AG04449 (cell line): ENCODE data around the gene LIMK2.
"Not testable (repeated sequence)": the region's sequence is repeated elsewhere in the genome, so short reads cannot be mapped to it uniquely, and the experiment has no call there.

Experiments used
- CTCF ChIA-PET: fragments of 350-600 bp; formaldehyde crosslinking; extraction: SDS; loops from one replicate; lab custom pipeline; 2021; ENCODE audit warnings: antibody characterized with exemption; lab: Yijun Ruan, JAX
- POLR2A ChIA-PET: fragments of 400-600, 350-600 bp; formaldehyde crosslinking; extraction: SDS; loops from one replicate; lab custom pipeline; 2020; ENCODE audit warnings: antibody characterized with exemption, inconsistent platforms; lab: Yijun Ruan, JAX
- DNase-seq: peaks from one replicate; pipeline ENCODE4 v3.0.0-alpha.2; 2010; ENCODE audit warnings: low read depth, low spot score
- H3K4me3 ChIP-seq: 2 replicates; pipeline ENCODE4 v1.5.1; 2011; ENCODE audit warnings: low read depth, mild to moderate bottlenecking, control low read depth, low read length
- TF ChIP-seq, protein P1 (sequence below): IDR thresholded peaks from one replicate; pipeline ENCODE4 v1.5.1; 2011; ENCODE audit warnings: mild to moderate bottlenecking, moderate library complexity, low read length, control low read depth, inconsistent platforms; ENCODE audit not compliant: insufficient read depth; ENCODE audit errors: missing control alignments

Gene LIMK2

DNA sequence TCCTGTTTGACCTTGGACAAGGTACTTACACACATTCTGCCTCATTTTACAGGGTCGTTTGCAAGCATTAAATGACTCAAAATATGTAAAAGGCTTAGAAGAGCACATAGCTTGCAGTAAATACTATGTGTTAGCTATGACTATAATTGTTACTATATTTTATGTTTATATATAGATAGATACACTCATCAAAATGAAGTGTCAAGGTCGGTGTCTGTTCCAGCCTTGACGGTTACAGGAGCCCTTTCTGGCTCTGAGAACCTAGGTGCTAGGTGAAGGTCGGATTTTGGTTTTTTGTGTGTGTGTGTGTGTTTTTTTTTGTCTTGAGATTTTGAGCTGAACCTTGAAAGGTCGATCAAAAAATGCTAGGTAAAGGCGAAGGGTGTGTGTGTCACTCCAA lies 24.5 kb upstream of the LIMK2 start:
- ChIA-PET CTCF (interaction anchor here (1.2 to 9.8 kb wide), 4 partner anchors 8 to 85 kb away, joined by 3 to 79 read pairs (median 6); partner anchors contain the start of gene LIMK2), POLR2A (no interaction called here)
- H3K4me3 ChIP-seq: no peak overlapping the region
- TF ChIP-seq, protein P1, sequence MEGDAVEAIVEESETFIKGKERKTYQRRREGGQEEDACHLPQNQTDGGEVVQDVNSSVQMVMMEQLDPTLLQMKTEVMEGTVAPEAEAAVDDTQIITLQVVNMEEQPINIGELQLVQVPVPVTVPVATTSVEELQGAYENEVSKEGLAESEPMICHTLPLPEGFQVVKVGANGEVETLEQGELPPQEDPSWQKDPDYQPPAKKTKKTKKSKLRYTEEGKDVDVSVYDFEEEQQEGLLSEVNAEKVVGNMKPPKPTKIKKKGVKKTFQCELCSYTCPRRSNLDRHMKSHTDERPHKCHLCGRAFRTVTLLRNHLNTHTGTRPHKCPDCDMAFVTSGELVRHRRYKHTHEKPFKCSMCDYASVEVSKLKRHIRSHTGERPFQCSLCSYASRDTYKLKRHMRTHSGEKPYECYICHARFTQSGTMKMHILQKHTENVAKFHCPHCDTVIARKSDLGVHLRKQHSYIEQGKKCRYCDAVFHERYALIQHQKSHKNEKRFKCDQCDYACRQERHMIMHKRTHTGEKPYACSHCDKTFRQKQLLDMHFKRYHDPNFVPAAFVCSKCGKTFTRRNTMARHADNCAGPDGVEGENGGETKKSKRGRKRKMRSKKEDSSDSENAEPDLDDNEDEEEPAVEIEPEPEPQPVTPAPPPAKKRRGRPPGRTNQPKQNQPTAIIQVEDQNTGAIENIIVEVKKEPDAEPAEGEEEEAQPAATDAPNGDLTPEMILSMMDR: no peak
- DNase-seq: no peak

DNA sequence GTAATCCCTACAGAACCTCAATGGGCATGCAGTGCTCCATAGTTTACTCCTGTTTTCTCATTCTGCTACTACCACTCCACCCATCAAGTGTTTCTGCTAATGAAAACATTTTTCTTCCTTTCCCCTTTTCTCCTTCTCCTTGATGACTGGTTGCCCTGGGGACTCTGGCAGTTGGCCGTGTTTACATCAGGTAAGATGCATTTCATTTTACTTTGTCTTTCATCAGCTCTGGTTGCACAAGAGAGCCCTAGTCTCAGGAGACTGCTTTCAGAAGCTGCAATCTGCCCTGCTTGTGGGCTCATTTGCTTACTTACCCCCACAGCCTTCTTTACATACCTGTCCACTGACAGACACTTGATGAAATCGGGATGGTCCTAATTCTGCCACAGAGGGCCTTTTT lies 19.6 kb upstream of the LIMK2 start:
- ChIA-PET POLR2A (no interaction called here), CTCF (interaction anchor here (0.7 to 9.8 kb wide), 6 partner anchors 10 to 85 kb away, joined by 3 to 79 read pairs (median 4); partner anchors contain the start of genes LIMK2 and SELENOM)
- no peak overlapping the region for H3K4me3 ChIP-seq
- DNase-seq: peak; percentile 28
- TF ChIP-seq, protein P1: no peak

DNA sequence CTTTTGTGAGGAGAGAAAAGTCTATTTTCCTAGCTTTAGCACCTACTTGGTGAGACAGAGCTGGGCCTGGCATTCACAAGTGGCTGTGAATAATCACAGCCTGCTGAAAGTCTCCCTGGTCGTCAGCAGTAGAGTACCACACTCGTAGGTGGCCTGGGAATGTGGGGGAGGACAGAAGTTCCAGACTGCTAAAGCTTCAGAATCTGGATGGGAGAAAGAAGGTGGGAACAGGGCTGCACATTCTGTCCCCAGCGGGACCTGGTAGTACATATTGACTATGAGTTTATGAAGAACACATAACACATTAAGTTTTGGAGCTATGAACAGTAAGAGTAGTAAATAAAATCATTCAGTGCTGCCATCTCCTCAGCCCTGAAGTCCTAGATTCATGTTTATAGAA lies 19.0 kb upstream of the LIMK2 start:
- TF ChIP-seq, protein P1: no peak
- no peak for DNase-seq
- H3K4me3 ChIP-seq: no peak overlapping the region
- ChIA-PET CTCF (interaction anchor here (1.7 to 9.8 kb wide), 3 partner anchors 9 to 80 kb away, joined by 5 to 79 read pairs (median 10); partner anchors contain the start of gene LIMK2), POLR2A (interaction anchor here (1.1 kb wide), 1 partner anchor 56 kb away, joined by 3 read pairs; no protein-coding TSS in a partner anchor)

DNA sequence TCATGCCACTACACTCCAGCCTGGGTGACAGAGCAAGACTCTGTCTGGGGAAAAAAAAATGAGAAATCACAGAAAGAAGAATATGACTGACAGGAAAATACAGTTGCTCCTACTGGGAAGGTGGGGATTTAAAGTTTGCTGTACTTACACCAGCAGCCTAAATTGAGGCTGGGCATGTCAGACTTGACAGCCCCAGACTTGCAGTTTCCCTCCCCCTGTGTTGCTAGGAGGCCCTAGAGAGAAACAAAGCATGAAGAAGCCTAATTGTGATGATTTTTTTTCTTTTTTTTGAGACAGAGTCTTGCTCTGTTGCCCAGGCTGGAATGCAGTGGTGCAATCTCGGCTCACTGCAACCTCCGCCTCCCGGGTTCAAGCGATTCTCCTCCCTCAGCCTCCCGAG lies 17.4 kb upstream of the LIMK2 start:
- DNase-seq: not testable (repeated sequence)

DNA sequence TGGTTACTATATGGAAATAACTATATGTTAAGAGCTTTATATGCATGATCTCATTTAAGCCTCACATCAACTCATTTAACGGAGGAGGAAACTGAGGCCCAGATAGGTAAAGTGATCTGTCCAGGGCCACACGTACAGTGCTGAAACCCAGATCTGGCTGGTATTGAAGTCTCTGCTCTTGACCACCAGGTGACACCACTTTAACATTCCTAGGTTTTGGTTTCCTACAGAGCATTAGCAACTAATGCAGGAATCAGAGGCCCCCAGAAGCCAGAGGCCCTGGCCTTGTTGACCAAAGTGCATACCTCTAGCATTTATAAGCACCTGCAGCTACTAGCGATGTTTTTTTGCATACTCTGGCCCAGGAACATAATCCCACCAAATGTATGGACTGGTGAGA lies 12.9 kb upstream of the LIMK2 start:
- no peak for DNase-seq
- ChIA-PET CTCF (interaction anchor here (1.1 to 5.7 kb wide), 3 partner anchors 13 to 114 kb away, joined by 4 to 92 read pairs (median 6); partner anchors contain the start of gene LIMK2), POLR2A (no interaction called here)
- H3K4me3 ChIP-seq: no peak overlapping the region
- TF ChIP-seq, protein P1: no peak

More for the DNA sequence above, 17.4 kb upstream of the LIMK2 start:
- POLR2A ChIA-PET, H3K4me3 ChIP-seq: not testable (repeated sequence)
- CTCF ChIA-PET: interaction anchor here (3.0 to 9.8 kb wide), 2 partner anchors 17 kb away, joined by 17 to 79 read pairs; partner anchors contain the start of gene LIMK2

DNA sequence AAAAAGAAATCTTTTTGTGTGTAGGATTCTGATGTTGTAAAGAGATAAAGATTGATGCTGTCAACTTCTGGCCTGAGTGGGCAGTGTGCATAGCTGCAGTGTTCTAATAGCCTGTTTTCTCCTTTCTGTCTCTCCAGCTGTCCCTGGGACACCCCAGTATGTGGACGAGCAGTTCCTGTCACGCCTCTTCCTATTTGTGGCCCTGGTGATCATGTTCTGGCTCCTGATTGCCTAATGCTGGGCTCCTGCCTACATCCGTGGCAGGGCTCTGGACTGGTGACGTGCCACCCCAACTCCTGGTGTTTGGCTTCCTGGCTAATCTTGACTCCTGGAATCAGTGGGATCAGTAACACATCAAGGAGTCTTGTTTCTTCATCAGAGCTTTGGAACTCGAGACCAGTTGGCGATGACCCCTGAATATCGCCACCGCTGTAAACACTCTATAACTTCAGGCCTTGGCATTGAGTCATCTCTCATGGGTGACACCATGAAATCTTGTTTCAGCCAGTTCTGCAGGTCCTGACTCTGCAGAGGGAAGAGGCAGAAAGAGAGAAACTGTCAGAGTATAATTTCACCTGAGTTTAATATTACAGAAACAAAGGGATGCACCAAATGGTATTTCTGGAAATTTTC lies 7.6 kb upstream of the LIMK2 start:
- POLR2A ChIA-PET, CTCF ChIA-PET, H3K4me3 ChIP-seq, DNase-seq: not testable (repeated sequence)

DNA sequence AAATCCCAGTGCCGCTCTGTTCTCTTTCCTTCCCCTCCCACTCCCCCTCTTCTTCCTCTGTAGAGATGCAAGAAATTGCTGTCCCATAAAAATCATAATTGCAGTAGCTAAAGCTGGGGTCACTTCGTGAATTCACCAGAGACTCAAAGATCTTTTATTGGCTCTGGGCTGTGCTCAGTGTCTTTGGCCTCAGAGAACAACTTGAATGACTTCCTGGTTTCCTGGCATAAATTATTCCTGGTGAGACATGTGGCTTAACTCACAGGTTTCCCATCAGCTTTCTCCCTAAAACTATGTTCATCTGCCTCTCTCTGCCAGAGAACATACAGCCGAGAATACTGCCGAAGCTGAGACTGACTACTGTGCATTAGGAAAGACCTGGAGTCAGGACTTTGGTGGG lies 7.0 kb upstream of the LIMK2 start:
- CTCF ChIA-PET, H3K4me3 ChIP-seq, POLR2A ChIA-PET, DNase-seq: not testable (repeated sequence)

DNA sequence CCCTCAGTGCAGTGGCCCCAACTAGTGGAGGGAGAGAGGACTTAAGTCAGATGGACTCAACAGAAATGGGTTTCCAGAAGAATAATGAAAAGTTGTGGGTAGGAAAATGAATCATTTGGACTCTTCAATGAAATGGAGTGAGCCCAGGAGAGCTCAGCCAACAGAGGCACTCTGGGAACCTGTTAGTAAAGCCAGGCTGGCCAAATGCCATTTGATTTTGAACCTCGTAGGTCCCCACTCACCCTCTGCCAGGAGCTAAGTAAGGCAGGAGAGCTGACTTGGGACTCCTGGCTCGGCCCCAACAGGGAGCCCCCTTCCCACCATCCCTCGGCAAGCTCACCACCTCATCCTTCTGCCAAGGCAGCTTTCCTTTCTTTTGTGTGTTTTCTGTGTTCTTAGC lies 5.6 kb upstream of the LIMK2 start:
- POLR2A ChIA-PET, DNase-seq, H3K4me3 ChIP-seq: not testable (repeated sequence)
- CTCF ChIA-PET: interaction anchor here (1.3 to 7.3 kb wide), 2 partner anchors 24 to 34 kb away, joined by 6 to 91 read pairs; no protein-coding TSS in a partner anchor
